SK-N-SH (cell line): ENCODE measurements around the gene AAMP. TPM values are rescaled to one million over a fixed set of nuclear protein-coding genes. Genes with fewer than 3 reads are reported as not detected.

ENCODE experiments used
- CTCF ChIA-PET: fragments of 300-600, 350-600 bp; formaldehyde crosslinking; extraction: SDS; loops from one replicate; lab custom pipeline; 2021; lab: Yijun Ruan, JAX
- POLR2A ChIA-PET: fragments of 350-600 bp; sonication (Branson Sonifier 250); formaldehyde crosslinking; extraction: SDS; loops from one replicate; lab custom pipeline; 2020; ENCODE audit warnings: antibody characterized with exemption, inconsistent platforms; lab: Yijun Ruan, JAX
- DNase-seq: peaks from one replicate; pipeline ENCODE4 v3.0.0; 2012
- H2AFZ ChIP-seq: fragments of 200-600 bp; sonication (generic); 2 replicates; pipeline ENCODE4 v1.8.1; 2016; ENCODE audit warnings: antibody characterized with exemption, mild to moderate bottlenecking, low read depth
- H3F3A ChIP-seq: fragments of 200-600 bp; sonication (generic); replicated peaks from 2 replicates; pipeline ENCODE3; 2016; ENCODE audit warnings: antibody characterized with exemption, mild to moderate bottlenecking; ENCODE audit not compliant: insufficient read depth
- H3K27ac ChIP-seq, 2 experiments: fragments of 200-500 bp in 1 of 2; fragments of 200-600 bp in 1 of 2; sonication (Bioruptor generic) in 1 of 2; sonication (generic), shearing (Covaris generic) in 1 of 2; 2 replicates each; pipeline versions ENCODE4 v1.5.1 to v1.6.1; 2014 to 2016; ENCODE audit warnings: low read depth in 2 of 2, inconsistent platforms in 1 of 2, low read length in 1 of 2, mild to moderate bottlenecking in 1 of 2, mixed read lengths in 1 of 2
- H3K27me3 ChIP-seq: fragments of 200-600 bp; sonication (generic), shearing (Covaris generic); 2 replicates; pipeline ENCODE4 v1.6.1; 2016; ENCODE audit warnings: mixed run types; ENCODE audit not compliant: insufficient read depth
- H3K36me3 ChIP-seq, 2 experiments: fragments of 200-500 bp in 1 of 2; fragments of 200-600 bp in 1 of 2; sonication (Bioruptor generic) in 1 of 2; sonication (generic) in 1 of 2; replicated peaks in 1 of 2; 2 replicates each; pipeline versions ENCODE3 to v1.5.1; 2014 to 2016; ENCODE audit warnings: low read length in 1 of 2, mild to moderate bottlenecking in 1 of 2; ENCODE audit not compliant: insufficient read depth in 2 of 2, control insufficient read depth in 1 of 2
- H3K4me1 ChIP-seq, 2 experiments: fragments of 200-500 bp in 1 of 2; fragments of 200-600 bp in 1 of 2; sonication (Bioruptor generic) in 1 of 2; sonication (generic), shearing (Covaris generic) in 1 of 2; 2 replicates each; pipeline versions ENCODE4 v1.5.1 to v1.6.1; 2014 to 2016; ENCODE audit warnings: low read depth in 1 of 2, low read length in 1 of 2, mixed run types in 1 of 2; ENCODE audit not compliant: insufficient read depth in 2 of 2, control insufficient read depth in 1 of 2
- H3K4me2 ChIP-seq: fragments of 200-600 bp; sonication (generic), shearing (Covaris generic); 2 replicates; pipeline ENCODE4 v1.6.1; 2017; ENCODE audit warnings: mixed run types
- H3K4me3 ChIP-seq, 2 experiments: fragments of 200-500 bp in 1 of 2; fragments of 200-600 bp in 1 of 2; sonication (Bioruptor generic) in 1 of 2; sonication (generic), shearing (Covaris generic) in 1 of 2; 2 replicates each; pipeline versions ENCODE4 v1.5.1 to v1.8.1; 2014 to 2016; ENCODE audit warnings: low read depth in 2 of 2, inconsistent platforms in 1 of 2, low read length in 1 of 2, mild to moderate bottlenecking in 1 of 2, mixed read lengths in 1 of 2, moderate library complexity in 1 of 2
- H3K79me2 ChIP-seq: fragments of 200-600 bp; sonication (generic); 2 replicates; pipeline ENCODE4 v1.8.1; 2017; ENCODE audit warnings: mild to moderate bottlenecking; ENCODE audit not compliant: insufficient read depth
- H3K9ac ChIP-seq: fragments of 200-600 bp; sonication (generic); 2 replicates; pipeline ENCODE4 v1.6.1; 2017; ENCODE audit warnings: mixed run types
- H3K9me2 ChIP-seq: fragments of 200-600 bp; sonication (generic); 2 replicates; pipeline ENCODE4 v1.6.1; 2017; ENCODE audit warnings: mixed run types
- H3K9me3 ChIP-seq: fragments of 200-600 bp; sonication (generic); 2 replicates; pipeline ENCODE4 v1.6.1; 2017; ENCODE audit warnings: mixed run types, mild to moderate bottlenecking, moderate library complexity
- H4K20me1 ChIP-seq: fragments of 200-600 bp; sonication (generic); 2 replicates; pipeline ENCODE4 v1.6.1; 2017; ENCODE audit warnings: mild to moderate bottlenecking, mixed run types; ENCODE audit not compliant: insufficient read depth
- ELF1 ChIP-seq: IDR thresholded peaks from 2 replicates; pipeline ENCODE4 v1.4.0; 2012
- MEF2A ChIP-seq: IDR thresholded peaks from 2 replicates; pipeline ENCODE4 v1.4.0; 2012; ENCODE audit warnings: low read depth, borderline replicate concordance
- MXI1 ChIP-seq: IDR thresholded peaks from 2 replicates; pipeline ENCODE4 v1.6.1; 2012; ENCODE audit warnings: mild to moderate bottlenecking, low read depth, low read length, improper control_type of control experiment
- NRF1 ChIP-seq: IDR thresholded peaks from 2 replicates; pipeline ENCODE4 v1.6.1; 2012; ENCODE audit warnings: low read depth, mild to moderate bottlenecking, low read length
- POLR2AphosphoS5 ChIP-seq: IDR thresholded peaks from 2 replicates; pipeline ENCODE4 v1.6.1; 2012; ENCODE audit warnings: low read depth, low read length
- RAD21 ChIP-seq: IDR thresholded peaks from 2 replicates; pipeline ENCODE4 v1.6.1; 2012; ENCODE audit warnings: mild to moderate bottlenecking, low read length
- RCOR1 ChIP-seq: fragments of 150-350 bp; IDR thresholded peaks from 2 replicates; pipeline ENCODE4 v1.6.1; 2017; ENCODE audit warnings: antibody characterized with exemption, low read length
- TCF12 ChIP-seq: IDR thresholded peaks from 2 replicates; pipeline ENCODE4 v1.4.0; 2012
- YY1 ChIP-seq: IDR thresholded peaks from 2 replicates; pipeline ENCODE4 v1.4.0; 2012; ENCODE audit warnings: low read depth, mild to moderate bottlenecking
- ZBTB33 ChIP-seq: IDR thresholded peaks from 2 replicates; pipeline ENCODE4 v1.4.0; 2012; ENCODE audit warnings: low read depth, borderline replicate concordance
- WGBS: methylation state at CpG from one replicate; pipeline ENCODE4 v1.1.6; 2017; ENCODE audit warnings: low lambda C conversion rate; 5-methylcytosine and 5-hydroxymethylcytosine counted together
- polyA plus RNA-seq, 3 experiments: library from polyadenylated mRNA; depleted of rRNA; stranded (reverse); fragments of >200 nt; gene quantifications; 2 replicates each; pipeline ENCODE4 v1.2.3, GENCODE V29; 2012
- TF ChIP-seq, protein P1 (sequence below): fragments of 150-350 bp; IDR thresholded peaks from 2 replicates; pipeline ENCODE4 v1.6.1; 2016; ENCODE audit warnings: mild to moderate bottlenecking, low read depth, low read length
- TF ChIP-seq, protein P2 (sequence below): IDR thresholded peaks from 2 replicates; pipeline ENCODE4 v1.6.1; 2012; ENCODE audit warnings: mild to moderate bottlenecking, low read depth, low read length, moderate library complexity
- TF ChIP-seq, protein P3 (sequence below): fragments of 200-600 bp; sonication (generic); IDR thresholded peaks from 2 replicates; pipeline ENCODE4 v1.6.1; 2017; ENCODE audit warnings: antibody characterized with exemption, mild to moderate bottlenecking, moderate library complexity

Gene AAMP
- polyA plus RNA-seq, 1 of the 3 experiments (the other 2 are of a cell fraction): 276 TPM

- peaks cover 4% of the 10 kb centered on the region; the same call in 1 of the 2 replicates for H3K79me2 ChIP-seq
- no peak for TF ChIP-seq RCOR1
- TF ChIP-seq MXI1: no peak
- TF ChIP-seq RAD21: no peak
- no peak for TF ChIP-seq POLR2AphosphoS5
- TF ChIP-seq, protein P1, sequence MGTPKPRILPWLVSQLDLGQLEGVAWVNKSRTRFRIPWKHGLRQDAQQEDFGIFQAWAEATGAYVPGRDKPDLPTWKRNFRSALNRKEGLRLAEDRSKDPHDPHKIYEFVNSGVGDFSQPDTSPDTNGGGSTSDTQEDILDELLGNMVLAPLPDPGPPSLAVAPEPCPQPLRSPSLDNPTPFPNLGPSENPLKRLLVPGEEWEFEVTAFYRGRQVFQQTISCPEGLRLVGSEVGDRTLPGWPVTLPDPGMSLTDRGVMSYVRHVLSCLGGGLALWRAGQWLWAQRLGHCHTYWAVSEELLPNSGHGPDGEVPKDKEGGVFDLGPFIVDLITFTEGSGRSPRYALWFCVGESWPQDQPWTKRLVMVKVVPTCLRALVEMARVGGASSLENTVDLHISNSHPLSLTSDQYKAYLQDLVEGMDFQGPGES: no peak
- TF ChIP-seq YY1: no peak
- TF ChIP-seq TCF12: no peak
- TF ChIP-seq, protein P2, sequence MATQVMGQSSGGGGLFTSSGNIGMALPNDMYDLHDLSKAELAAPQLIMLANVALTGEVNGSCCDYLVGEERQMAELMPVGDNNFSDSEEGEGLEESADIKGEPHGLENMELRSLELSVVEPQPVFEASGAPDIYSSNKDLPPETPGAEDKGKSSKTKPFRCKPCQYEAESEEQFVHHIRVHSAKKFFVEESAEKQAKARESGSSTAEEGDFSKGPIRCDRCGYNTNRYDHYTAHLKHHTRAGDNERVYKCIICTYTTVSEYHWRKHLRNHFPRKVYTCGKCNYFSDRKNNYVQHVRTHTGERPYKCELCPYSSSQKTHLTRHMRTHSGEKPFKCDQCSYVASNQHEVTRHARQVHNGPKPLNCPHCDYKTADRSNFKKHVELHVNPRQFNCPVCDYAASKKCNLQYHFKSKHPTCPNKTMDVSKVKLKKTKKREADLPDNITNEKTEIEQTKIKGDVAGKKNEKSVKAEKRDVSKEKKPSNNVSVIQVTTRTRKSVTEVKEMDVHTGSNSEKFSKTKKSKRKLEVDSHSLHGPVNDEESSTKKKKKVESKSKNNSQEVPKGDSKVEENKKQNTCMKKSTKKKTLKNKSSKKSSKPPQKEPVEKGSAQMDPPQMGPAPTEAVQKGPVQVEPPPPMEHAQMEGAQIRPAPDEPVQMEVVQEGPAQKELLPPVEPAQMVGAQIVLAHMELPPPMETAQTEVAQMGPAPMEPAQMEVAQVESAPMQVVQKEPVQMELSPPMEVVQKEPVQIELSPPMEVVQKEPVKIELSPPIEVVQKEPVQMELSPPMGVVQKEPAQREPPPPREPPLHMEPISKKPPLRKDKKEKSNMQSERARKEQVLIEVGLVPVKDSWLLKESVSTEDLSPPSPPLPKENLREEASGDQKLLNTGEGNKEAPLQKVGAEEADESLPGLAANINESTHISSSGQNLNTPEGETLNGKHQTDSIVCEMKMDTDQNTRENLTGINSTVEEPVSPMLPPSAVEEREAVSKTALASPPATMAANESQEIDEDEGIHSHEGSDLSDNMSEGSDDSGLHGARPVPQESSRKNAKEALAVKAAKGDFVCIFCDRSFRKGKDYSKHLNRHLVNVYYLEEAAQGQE: no peak
- no peak for TF ChIP-seq MEF2A
- TF ChIP-seq NRF1: no peak
- TF ChIP-seq, protein P3, sequence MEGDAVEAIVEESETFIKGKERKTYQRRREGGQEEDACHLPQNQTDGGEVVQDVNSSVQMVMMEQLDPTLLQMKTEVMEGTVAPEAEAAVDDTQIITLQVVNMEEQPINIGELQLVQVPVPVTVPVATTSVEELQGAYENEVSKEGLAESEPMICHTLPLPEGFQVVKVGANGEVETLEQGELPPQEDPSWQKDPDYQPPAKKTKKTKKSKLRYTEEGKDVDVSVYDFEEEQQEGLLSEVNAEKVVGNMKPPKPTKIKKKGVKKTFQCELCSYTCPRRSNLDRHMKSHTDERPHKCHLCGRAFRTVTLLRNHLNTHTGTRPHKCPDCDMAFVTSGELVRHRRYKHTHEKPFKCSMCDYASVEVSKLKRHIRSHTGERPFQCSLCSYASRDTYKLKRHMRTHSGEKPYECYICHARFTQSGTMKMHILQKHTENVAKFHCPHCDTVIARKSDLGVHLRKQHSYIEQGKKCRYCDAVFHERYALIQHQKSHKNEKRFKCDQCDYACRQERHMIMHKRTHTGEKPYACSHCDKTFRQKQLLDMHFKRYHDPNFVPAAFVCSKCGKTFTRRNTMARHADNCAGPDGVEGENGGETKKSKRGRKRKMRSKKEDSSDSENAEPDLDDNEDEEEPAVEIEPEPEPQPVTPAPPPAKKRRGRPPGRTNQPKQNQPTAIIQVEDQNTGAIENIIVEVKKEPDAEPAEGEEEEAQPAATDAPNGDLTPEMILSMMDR: no peak
- no peak for TF ChIP-seq ELF1
- no peak for TF ChIP-seq ZBTB33
- TF ChIP-seq, all 33 proteins: peak for 0
- Histone ChIP-seq H3K9me3 (no peaks in the 10 kb centered on the region), H3K9me2 (no peaks in the 10 kb centered on the region), H3K27ac (no peak overlapping the region), H3F3A (no peaks in the 10 kb centered on the region), H3K4me1 (peaks cover 4 to 11% of the 10 kb centered on the region in 2 experiments; a peak in 1 of 4 replicates), H2AFZ (no peak overlapping the region), H4K20me1 (no peaks in the 10 kb centered on the region), H3K4me3 (no peak overlapping the region), H3K27me3 (no peaks in the 10 kb centered on the region), H3K36me3 (peaks cover 17 to 32% of the 10 kb centered on the region in 2 experiments), H3K9ac (no peak overlapping the region), H3K4me2 (no peak overlapping the region)
- 90% methylated on average over 12 of the region's 12 CpGs for WGBS
- ChIA-PET POLR2A (no interaction called here), CTCF (interaction anchor here (4.9 kb wide), 1 partner anchor 119 kb away, joined by 27 read pairs; no protein-coding TSS in a partner anchor)
- no peak for DNase-seq
These were observed 7.2 kb upstream of the AAMP start for GRCh38 chr2:218276986-218277755.
